ENCODE data around the gene ZNF532. TPM values are rescaled to one million over a fixed set of nuclear protein-coding genes. Genes with fewer than 3 reads are reported as not detected.

ZNF532 gene
- total and polyA plus RNA-seq, 8 donors: 5.7 to 21.2 (median 8.8) TPM

- 92 to 93% methylated on average over 7 of the region's 7 CpGs for WGBS, 2 donors
- Histone ChIP-seq H3K4me1 (no peaks in the 10 kb centered on the region), H3K4me3 (no peak overlapping the region), H3K36me3 (no peaks in the 10 kb centered on the region), H3K27ac (no peak overlapping the region), H3K27me3 (no peaks in the 10 kb centered on the region), H3K9me3 (no peaks in the 10 kb centered on the region)
- DNase-seq (no peak), ATAC-seq (no peak), FAIRE-seq (no peak)
- no peak for TF ChIP-seq CTCF (IDR thresholded peaks at IDR 0.05)
- intact Hi-C loops (cut with DNase I): no loop called here
These were observed 38.9 kb downstream of the ZNF532 start for GRCh38 chr18:58903533-58903932.

- H3K4me3 ChIP-seq: no peak overlapping the region
- no peak for DNase-seq
- no peaks in the 10 kb centered on the region for H3K36me3 ChIP-seq
- no peaks in the 10 kb centered on the region for H3K9me3 ChIP-seq
- no peak overlapping the region for H3K27ac ChIP-seq
- no peaks in the 10 kb centered on the region for H3K4me1 ChIP-seq
- no peak for ATAC-seq
- intact Hi-C loops (cut with DNase I): no loop called here
- WGBS, 2 donors: 82 to 88% methylated on average over 10 of the region's 10 CpGs
- no peaks in the 10 kb centered on the region for H3K27me3 ChIP-seq
- no peak for TF ChIP-seq CTCF (IDR thresholded peaks at IDR 0.05)
- no peak for FAIRE-seq
These were observed 41.2 kb downstream of the ZNF532 start for GRCh38 chr18:58905777-58906428.

GRCh38 chr18:58908006-58908405 is 43.3 kb downstream of the ZNF532 start:
- TF ChIP-seq CTCF (IDR thresholded peaks at IDR 0.05): no peak
- H3K27me3 ChIP-seq: no peaks in the 10 kb centered on the region
- H3K36me3 ChIP-seq: no peaks in the 10 kb centered on the region
- no peak overlapping the region for H3K4me3 ChIP-seq
- WGBS, 2 donors: 42 to 52% methylated on average over 1 of the region's 1 CpG
- peaks cover 0 to 3% (median 0%) of the 10 kb centered on the region in 3 donors for H3K4me1 ChIP-seq
- H3K27ac ChIP-seq: no peak overlapping the region
- intact Hi-C loops (cut with DNase I): no loop called here
- ATAC-seq (no peak), FAIRE-seq (no peak), DNase-seq (no peak)
- no peaks in the 10 kb centered on the region for H3K9me3 ChIP-seq

GRCh38 chr18:58909521-58909920 is 44.8 kb downstream of the ZNF532 start:
- FAIRE-seq: no peak
- H3K36me3 ChIP-seq: no peaks in the 10 kb centered on the region
- TF ChIP-seq CTCF (IDR thresholded peaks at IDR 0.05): no peak
- DNase-seq: no peak
- H3K27ac ChIP-seq: no peak overlapping the region
- WGBS, 2 donors: 77 to 85% methylated on average over 8 of the region's 8 CpGs
- ATAC-seq: no peak
- peaks cover 0 to 6% (median 0%) of the 10 kb centered on the region in 3 donors for H3K4me1 ChIP-seq
- no peaks in the 10 kb centered on the region for H3K27me3 ChIP-seq
- no peaks in the 10 kb centered on the region for H3K9me3 ChIP-seq
- H3K4me3 ChIP-seq: no peak overlapping the region
- intact Hi-C loops (cut with DNase I): no loop called here

- DNase-seq: no peak
- Histone ChIP-seq H3K4me3 (no peak overlapping the region), H3K36me3 (no peaks in the 10 kb centered on the region), H3K4me1 (peaks cover 0 to 6% (median 0%) of the 10 kb centered on the region in 3 donors), H3K27me3 (no peaks in the 10 kb centered on the region), H3K27ac (peak overlapping the region in 2 of 4 donors; percentile 12 to 50), H3K9me3 (no peaks in the 10 kb centered on the region)
- 80 to 82% methylated on average over 4 of the region's 4 CpGs for WGBS, 2 donors
- intact Hi-C loops (cut with DNase I): no loop called here
- ATAC-seq: no peak
- TF ChIP-seq CTCF (IDR thresholded peaks at IDR 0.05): no peak
- FAIRE-seq: no peak
These were observed 46.6 kb downstream of the ZNF532 start for GRCh38 chr18:58911241-58911640.
